ENCODE results near the gene TSKU. TPM values are rescaled to one million over a fixed set of nuclear protein-coding genes. Genes with fewer than 3 reads are reported as not detected.
"Not testable (repeated sequence)": the region's sequence is repeated elsewhere in the genome, so short reads cannot be mapped to it uniquely, and the experiment has no call there.

TSKU gene
- total and polyA plus RNA-seq, 2 donors (not counting 1 experiment from before 2014, with no cell fraction given) = 5.0 to 10.6 TPM

GRCh38 chr11:76814414-76814813 lies 31.3 kb downstream of the TSKU start:
- no peaks in the 10 kb centered on the region for H4K20me1 ChIP-seq (ENCODE audit: control insufficient read depth, extremely low read depth, insufficient read depth, low read length)
- H3K4me1 ChIP-seq (ENCODE audit: control insufficient read depth, extremely low read depth, insufficient read depth, low read length) = no peaks in the 10 kb centered on the region
- no peaks in the 10 kb centered on the region for H3K79me2 ChIP-seq (ENCODE audit: control insufficient read depth, insufficient read depth, low read length)
- no peak for DNase-seq (ENCODE audit: low read depth in 2 of 2)
- no peaks in the 10 kb centered on the region for H3K9me3 ChIP-seq (ENCODE audit: control insufficient read depth, insufficient read depth, low read depth, low read length)
- no peaks in the 10 kb centered on the region for H3K36me3 ChIP-seq (ENCODE audit: control insufficient read depth, insufficient read depth, low read length)
- no peak for TF ChIP-seq EZH2 (IDR thresholded peaks at IDR 0.05; ENCODE audit: low read length, missing control alignments)
- TF ChIP-seq CTCF (conservative IDR thresholded peaks at IDR 0.05 in 1 of 2, IDR thresholded peaks at IDR 0.05 in 1 of 2; ENCODE audit: low read depth in 1 of 2, low read length in 2 of 2) = no peak
- H3K4me3 ChIP-seq (replicated peaks in 1 of 4; ENCODE audit: control extremely low read depth in 1 of 4, insufficient read depth in 1 of 4, low read depth in 3 of 4, low read length in 4 of 4) = no peak overlapping the region
- no peak overlapping the region for H3K9ac ChIP-seq (ENCODE audit: insufficient read depth, low read length)
- H3K4me2 ChIP-seq (ENCODE audit: extremely low read depth, insufficient read depth, low read length) = no peak overlapping the region
- H3K27ac ChIP-seq (ENCODE audit: insufficient read depth, low read length) = no peak overlapping the region
- no peaks in the 10 kb centered on the region for H3K27me3 ChIP-seq (ENCODE audit: control insufficient read depth, insufficient read depth, low read length)
- no peak overlapping the region for H2AFZ ChIP-seq (ENCODE audit: low read length)

GRCh38 chr11:76815678-76816077 lies 32.5 kb downstream of the TSKU start:
- not testable (repeated sequence) for H3K4me2 ChIP-seq (ENCODE audit: extremely low read depth, insufficient read depth, low read length); H3K4me3 ChIP-seq (replicated peaks in 1 of 4; ENCODE audit: control extremely low read depth in 1 of 4, insufficient read depth in 1 of 4, low read depth in 3 of 4, low read length in 4 of 4); H3K27ac ChIP-seq (ENCODE audit: insufficient read depth, low read length); H3K27me3 ChIP-seq (ENCODE audit: control insufficient read depth, insufficient read depth, low read length); H4K20me1 ChIP-seq (ENCODE audit: control insufficient read depth, extremely low read depth, insufficient read depth, low read length); H3K4me1 ChIP-seq (ENCODE audit: control insufficient read depth, extremely low read depth, insufficient read depth, low read length); DNase-seq (ENCODE audit: low read depth in 2 of 2); H3K9me3 ChIP-seq (ENCODE audit: control insufficient read depth, insufficient read depth, low read depth, low read length); H3K79me2 ChIP-seq (ENCODE audit: control insufficient read depth, insufficient read depth, low read length); H3K36me3 ChIP-seq (ENCODE audit: control insufficient read depth, insufficient read depth, low read length); H3K9ac ChIP-seq (ENCODE audit: insufficient read depth, low read length); H2AFZ ChIP-seq (ENCODE audit: low read length)

GRCh38 chr11:76820184-76820566 lies 37.0 kb downstream of the TSKU start:
- no peak for DNase-seq (ENCODE audit: low read depth in 2 of 2)
- Histone ChIP-seq H3K9me3 (ENCODE audit: control insufficient read depth, insufficient read depth, low read depth, low read length) (no peaks in the 10 kb centered on the region), H3K27ac (ENCODE audit: insufficient read depth, low read length) (no peak overlapping the region), H3K27me3 (ENCODE audit: control insufficient read depth, insufficient read depth, low read length) (no peaks in the 10 kb centered on the region), H3K36me3 (ENCODE audit: control insufficient read depth, insufficient read depth, low read length) (no peaks in the 10 kb centered on the region), H3K9ac (ENCODE audit: insufficient read depth, low read length) (no peak overlapping the region), H3K4me3 (replicated peaks in 1 of 4; ENCODE audit: control extremely low read depth in 1 of 4, insufficient read depth in 1 of 4, low read depth in 3 of 4, low read length in 4 of 4) (no peak overlapping the region), H4K20me1 (ENCODE audit: control insufficient read depth, extremely low read depth, insufficient read depth, low read length) (no peaks in the 10 kb centered on the region), H2AFZ (ENCODE audit: low read length) (no peak overlapping the region), H3K4me1 (ENCODE audit: control insufficient read depth, extremely low read depth, insufficient read depth, low read length) (peaks cover 5% of the 10 kb centered on the region), H3K4me2 (ENCODE audit: extremely low read depth, insufficient read depth, low read length) (no peak overlapping the region), H3K79me2 (ENCODE audit: control insufficient read depth, insufficient read depth, low read length) (no peaks in the 10 kb centered on the region)
- no peak for TF ChIP-seq CTCF (conservative IDR thresholded peaks at IDR 0.05 in 1 of 2, IDR thresholded peaks at IDR 0.05 in 1 of 2; ENCODE audit: low read depth in 1 of 2, low read length in 2 of 2)
- no peak for TF ChIP-seq EZH2 (IDR thresholded peaks at IDR 0.05; ENCODE audit: low read length, missing control alignments)

DNA sequence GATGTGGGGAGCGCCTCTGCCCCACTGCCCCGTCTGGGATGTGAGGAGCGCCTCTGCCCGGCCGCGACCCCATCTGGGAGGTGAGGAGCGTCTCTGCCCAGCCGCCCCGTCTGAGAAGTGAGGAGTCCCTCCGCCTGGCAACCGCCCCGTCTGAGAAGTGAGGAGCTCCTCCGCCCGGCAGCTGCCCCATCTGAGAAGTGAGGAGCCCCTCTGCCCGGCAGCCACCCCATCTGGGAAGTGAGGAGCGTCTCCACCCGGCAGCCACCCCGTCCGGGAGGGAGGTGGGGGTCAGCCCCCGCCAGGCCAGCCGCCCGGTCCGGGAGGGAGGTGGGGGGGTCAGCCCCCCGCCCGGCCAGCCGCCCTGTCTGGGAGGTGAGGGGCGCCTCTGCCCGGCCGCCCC lies 38.2 kb downstream of the TSKU start:
- H3K4me1 ChIP-seq (ENCODE audit: control insufficient read depth, extremely low read depth, insufficient read depth, low read length); H3K4me2 ChIP-seq (ENCODE audit: extremely low read depth, insufficient read depth, low read length); H3K27ac ChIP-seq (ENCODE audit: insufficient read depth, low read length); H4K20me1 ChIP-seq (ENCODE audit: control insufficient read depth, extremely low read depth, insufficient read depth, low read length); H3K79me2 ChIP-seq (ENCODE audit: control insufficient read depth, insufficient read depth, low read length); DNase-seq (ENCODE audit: low read depth in 2 of 2); H3K27me3 ChIP-seq (ENCODE audit: control insufficient read depth, insufficient read depth, low read length); H3K9ac ChIP-seq (ENCODE audit: insufficient read depth, low read length); H2AFZ ChIP-seq (ENCODE audit: low read length); H3K36me3 ChIP-seq (ENCODE audit: control insufficient read depth, insufficient read depth, low read length); H3K4me3 ChIP-seq (replicated peaks in 1 of 4; ENCODE audit: control extremely low read depth in 1 of 4, insufficient read depth in 1 of 4, low read depth in 3 of 4, low read length in 4 of 4); H3K9me3 ChIP-seq (ENCODE audit: control insufficient read depth, insufficient read depth, low read depth, low read length): not testable (repeated sequence)
